ENCODE measurements around the gene PTRH2. TPM values are rescaled to one million over a fixed set of nuclear protein-coding genes. Genes with fewer than 3 reads are reported as not detected.

The PTRH2 gene
- total and polyA plus RNA-seq, 2 donors (not counting 3 experiments of a cell fraction or from before 2014, with no cell fraction given): 40.1 to 46.7 TPM

DNA sequence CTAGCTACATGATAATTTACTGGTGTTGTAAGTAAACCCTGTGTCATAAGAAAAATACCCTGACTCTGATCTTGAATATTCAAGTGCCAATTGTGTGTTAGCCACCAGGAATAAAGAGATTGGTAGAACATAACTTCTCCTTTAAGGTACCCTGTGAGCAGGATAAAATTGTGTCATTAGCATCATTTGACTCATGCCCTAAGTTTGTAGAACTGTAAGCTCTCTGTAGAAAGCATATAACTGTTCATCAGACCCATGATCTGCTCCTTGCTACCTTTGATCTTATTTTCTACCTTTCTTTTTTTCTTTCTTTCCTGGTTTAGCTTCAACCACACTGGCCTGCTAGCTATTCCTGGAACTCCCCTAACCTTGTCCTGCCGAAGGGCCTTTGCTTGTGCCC, 35.8 kb downstream of the PTRH2 start:
- intact Hi-C loops (cut with micrococcal nuclease): no loop called here
- POLR2A ChIA-PET: interaction anchor here (1.4 kb wide), 1 partner anchor 52 kb away, joined by 8 read pairs; the partner anchor contains the start of gene CLTC

More for the DNA sequence above, 35.8 kb downstream of the PTRH2 start:
- dilution Hi-C loops (cut with MboI; ENCODE audit: extremely low pct_ligation_motif_present, low sequenced_read_pairs): no loop called here
- H3K9ac ChIP-seq (replicated peaks; ENCODE audit: extremely low read depth, insufficient read depth, low read length): no peak overlapping the region
- no peaks in the 10 kb centered on the region for H3K9me3 ChIP-seq (replicated peaks; ENCODE audit: control insufficient read depth, insufficient read depth, low read length)
- H3K79me2 ChIP-seq (ENCODE audit: control insufficient read depth, insufficient read depth, low read length): peaks cover 37% of the 10 kb centered on the region
- H3K27me3 ChIP-seq (ENCODE audit: control insufficient read depth in 2 of 2, insufficient read depth in 2 of 2, low read length in 2 of 2): no peaks in the 10 kb centered on the region
- H3K4me2 ChIP-seq (ENCODE audit: insufficient read depth, low read length): no peak overlapping the region
- no peak overlapping the region for H2AFZ ChIP-seq (ENCODE audit: low read depth, low read length)
- H4K20me1 ChIP-seq (replicated peaks; ENCODE audit: control insufficient read depth, extremely low read depth, insufficient read depth, low read length): no peaks in the 10 kb centered on the region
- no peak overlapping the region for H3K4me3 ChIP-seq (replicated peaks in 1 of 3; ENCODE audit: insufficient read depth in 1 of 3, low read depth in 1 of 3, low read length in 3 of 3)
- H3K36me3 ChIP-seq (ENCODE audit: control insufficient read depth in 2 of 2, extremely low read depth in 1 of 2, insufficient read depth in 2 of 2, low read length in 2 of 2): peaks cover 7 to 35% of the 10 kb centered on the region in 2 experiments
- DNase-seq (ENCODE audit: low read depth, low spot score) (no peak), FAIRE-seq (no peak)
- CTCF ChIA-PET: interaction anchor here (1.2 to 2.1 kb wide), 4 partner anchors 11 to 188 kb away, joined by 3 to 8 read pairs (median 4); no protein-coding TSS in a partner anchor
- peaks cover 53% of the 10 kb centered on the region for H3K4me1 ChIP-seq (ENCODE audit: control insufficient read depth, extremely low read depth, insufficient read depth, low read length)
- H3K27ac ChIP-seq (ENCODE audit: insufficient read depth, low read depth, low read length): peak overlapping the region; percentile 24
- BruUV-seq (replicated peaks): no TSS peak
- TF ChIP-seq POLR2AphosphoS5 (IDR thresholded peaks at IDR 0.05; ENCODE audit: insufficient read depth, low read depth, low read length) (no peak), JUN (IDR thresholded peaks at IDR 0.05; ENCODE audit: borderline replicate concordance, insufficient read depth, insufficient read length, low read depth) (no peak), FOS (IDR thresholded peaks at IDR 0.05; ENCODE audit: borderline replicate concordance, insufficient read depth, low read length) (no peak), POLR2A (IDR thresholded peaks at IDR 0.05; ENCODE audit: low read depth, low read length) (no peak), EZH2 (IDR thresholded peaks at IDR 0.05; ENCODE audit: borderline replicate concordance, low read depth, low read length, severe bottlenecking) (no peak), GATA2 (IDR thresholded peaks at IDR 0.05; ENCODE audit: insufficient read depth, insufficient read length, low read depth, low read length) (no peak), MYC (IDR thresholded peaks at IDR 0.05; ENCODE audit: low read depth, low read length) (no peak)
- TF ChIP-seq, protein P1, sequence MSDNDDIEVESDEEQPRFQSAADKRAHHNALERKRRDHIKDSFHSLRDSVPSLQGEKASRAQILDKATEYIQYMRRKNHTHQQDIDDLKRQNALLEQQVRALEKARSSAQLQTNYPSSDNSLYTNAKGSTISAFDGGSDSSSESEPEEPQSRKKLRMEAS (IDR thresholded peaks at IDR 0.05; ENCODE audit: insufficient read depth, insufficient read length): no peak
- TF ChIP-seq, protein P2, sequence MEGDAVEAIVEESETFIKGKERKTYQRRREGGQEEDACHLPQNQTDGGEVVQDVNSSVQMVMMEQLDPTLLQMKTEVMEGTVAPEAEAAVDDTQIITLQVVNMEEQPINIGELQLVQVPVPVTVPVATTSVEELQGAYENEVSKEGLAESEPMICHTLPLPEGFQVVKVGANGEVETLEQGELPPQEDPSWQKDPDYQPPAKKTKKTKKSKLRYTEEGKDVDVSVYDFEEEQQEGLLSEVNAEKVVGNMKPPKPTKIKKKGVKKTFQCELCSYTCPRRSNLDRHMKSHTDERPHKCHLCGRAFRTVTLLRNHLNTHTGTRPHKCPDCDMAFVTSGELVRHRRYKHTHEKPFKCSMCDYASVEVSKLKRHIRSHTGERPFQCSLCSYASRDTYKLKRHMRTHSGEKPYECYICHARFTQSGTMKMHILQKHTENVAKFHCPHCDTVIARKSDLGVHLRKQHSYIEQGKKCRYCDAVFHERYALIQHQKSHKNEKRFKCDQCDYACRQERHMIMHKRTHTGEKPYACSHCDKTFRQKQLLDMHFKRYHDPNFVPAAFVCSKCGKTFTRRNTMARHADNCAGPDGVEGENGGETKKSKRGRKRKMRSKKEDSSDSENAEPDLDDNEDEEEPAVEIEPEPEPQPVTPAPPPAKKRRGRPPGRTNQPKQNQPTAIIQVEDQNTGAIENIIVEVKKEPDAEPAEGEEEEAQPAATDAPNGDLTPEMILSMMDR (IDR thresholded peaks at IDR 0.05; ENCODE audit: extremely low read depth in 1 of 2, insufficient read depth in 1 of 2, low read depth in 1 of 2, low read length in 2 of 2): no peak
- H3K9me1 ChIP-seq (replicated peaks; ENCODE audit: control insufficient read depth, extremely low read depth, insufficient read depth, low read length): peaks cover under 1% of the 10 kb centered on the region

Measured in endothelial cell of umbilical vein (primary cell).